ENCODE measurements around the gene TLL1.

Gene TLL1
- total RNA-seq, result 0 to 0.09 (median 0) reads per million in 3 donors

GRCh38 chr4:165872461-165873297 is at the start of gene TLL1:
Gene TLL1, plus strand, starts transcription at chr4:165873237. Its CDS starts 668 bp downstream, at chr4:165873905.
- Histone ChIP-seq H3K4me3 (ENCODE audit: insufficient read depth, low read depth, low read length, poor library complexity, severe bottlenecking) (no peak within 1 kb of the TSS), H3K4me1 (ENCODE audit: control insufficient read depth, insufficient read depth, low read length, poor library complexity, severe bottlenecking) (no peaks in the 10 kb centered on the region), H3K36me3 (ENCODE audit: control insufficient read depth, insufficient read depth, low read length) (no peaks in the 10 kb centered on the region), H3K27me3 (replicated peaks; ENCODE audit: control insufficient read depth, insufficient read depth, low read length, poor library complexity, severe bottlenecking) (peaks cover 5% of the 10 kb centered on the region), H3K9me3 (ENCODE audit: control insufficient read depth, low read length) (no peaks in the 10 kb centered on the region), H3K27ac (ENCODE audit: insufficient read depth, low read length, poor library complexity, severe bottlenecking) (no peak within 1 kb of the TSS)
- DNase-seq, result no peak

GRCh38 chr4:165826166-165826565 is 46.9 kb upstream of the TLL1 start:
- H3K4me3 ChIP-seq (ENCODE audit: insufficient read depth, low read depth, low read length, poor library complexity, severe bottlenecking), result no peak overlapping the region
- no peaks in the 10 kb centered on the region for H3K27me3 ChIP-seq (replicated peaks; ENCODE audit: control insufficient read depth, insufficient read depth, low read length, poor library complexity, severe bottlenecking)
- H3K9me3 ChIP-seq (ENCODE audit: control insufficient read depth, low read length), result no peaks in the 10 kb centered on the region
- H3K4me1 ChIP-seq (ENCODE audit: control insufficient read depth, insufficient read depth, low read length, poor library complexity, severe bottlenecking), result no peaks in the 10 kb centered on the region
- H3K36me3 ChIP-seq (ENCODE audit: control insufficient read depth, insufficient read depth, low read length), result no peaks in the 10 kb centered on the region
- no peak overlapping the region for H3K27ac ChIP-seq (ENCODE audit: insufficient read depth, low read length, poor library complexity, severe bottlenecking)
- DNase-seq, result no peak

DNA sequence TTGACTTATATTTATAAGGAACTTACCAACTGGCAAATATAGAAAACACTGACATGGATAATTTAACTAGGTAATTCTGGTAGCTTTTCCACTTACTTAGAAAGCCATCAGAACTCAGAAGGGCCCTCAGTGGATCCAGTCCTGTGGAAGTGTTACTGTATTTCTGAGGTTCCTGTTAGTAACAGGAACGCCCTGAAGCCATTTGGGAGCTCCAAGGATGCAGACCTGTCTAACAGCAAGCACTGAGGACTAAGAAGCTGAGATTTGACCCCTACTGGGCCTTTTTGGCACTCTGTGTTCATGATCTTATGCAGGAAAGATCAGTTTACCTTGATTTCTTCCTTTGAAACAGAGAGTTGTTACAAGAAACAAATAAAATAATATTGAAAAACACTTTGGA is 46.0 kb upstream of the TLL1 start:
- no peaks in the 10 kb centered on the region for H3K9me3 ChIP-seq (ENCODE audit: control insufficient read depth, low read length)
- H3K27me3 ChIP-seq (replicated peaks; ENCODE audit: control insufficient read depth, insufficient read depth, low read length, poor library complexity, severe bottlenecking), result no peaks in the 10 kb centered on the region
- no peak overlapping the region for H3K4me3 ChIP-seq (ENCODE audit: insufficient read depth, low read depth, low read length, poor library complexity, severe bottlenecking)
- H3K36me3 ChIP-seq (ENCODE audit: control insufficient read depth, insufficient read depth, low read length), result no peaks in the 10 kb centered on the region
- H3K27ac ChIP-seq (ENCODE audit: insufficient read depth, low read length, poor library complexity, severe bottlenecking), result no peak overlapping the region
- H3K4me1 ChIP-seq (ENCODE audit: control insufficient read depth, insufficient read depth, low read length, poor library complexity, severe bottlenecking), result no peaks in the 10 kb centered on the region
- DNase-seq, result no peak

- DNase-seq, result no peak
- Histone ChIP-seq H3K36me3 (ENCODE audit: control insufficient read depth, insufficient read depth, low read length) (no peaks in the 10 kb centered on the region), H3K27ac (ENCODE audit: insufficient read depth, low read length, poor library complexity, severe bottlenecking) (no peak overlapping the region), H3K4me1 (ENCODE audit: control insufficient read depth, insufficient read depth, low read length, poor library complexity, severe bottlenecking) (no peaks in the 10 kb centered on the region), H3K4me3 (ENCODE audit: insufficient read depth, low read depth, low read length, poor library complexity, severe bottlenecking) (no peak overlapping the region), H3K27me3 (replicated peaks; ENCODE audit: control insufficient read depth, insufficient read depth, low read length, poor library complexity, severe bottlenecking) (no peaks in the 10 kb centered on the region), H3K9me3 (ENCODE audit: control insufficient read depth, low read length) (no peaks in the 10 kb centered on the region)
These were observed 44.1 kb upstream of the TLL1 start for GRCh38 chr4:165828928-165829327.

- Histone ChIP-seq H3K36me3 (ENCODE audit: control insufficient read depth, insufficient read depth, low read length) (no peaks in the 10 kb centered on the region), H3K4me3 (ENCODE audit: insufficient read depth, low read depth, low read length, poor library complexity, severe bottlenecking) (no peak overlapping the region), H3K4me1 (ENCODE audit: control insufficient read depth, insufficient read depth, low read length, poor library complexity, severe bottlenecking) (no peaks in the 10 kb centered on the region), H3K27me3 (replicated peaks; ENCODE audit: control insufficient read depth, insufficient read depth, low read length, poor library complexity, severe bottlenecking) (no peaks in the 10 kb centered on the region), H3K9me3 (ENCODE audit: control insufficient read depth, low read length) (no peaks in the 10 kb centered on the region), H3K27ac (ENCODE audit: insufficient read depth, low read length, poor library complexity, severe bottlenecking) (no peak overlapping the region)
- no peak for DNase-seq
These were observed 38.9 kb upstream of the TLL1 start for GRCh38 chr4:165834116-165834515.

- Histone ChIP-seq H3K4me1 (ENCODE audit: control insufficient read depth, insufficient read depth, low read length, poor library complexity, severe bottlenecking) (no peaks in the 10 kb centered on the region), H3K9me3 (ENCODE audit: control insufficient read depth, low read length) (no peaks in the 10 kb centered on the region), H3K36me3 (ENCODE audit: control insufficient read depth, insufficient read depth, low read length) (no peaks in the 10 kb centered on the region)
These were observed 34.5 kb upstream of the TLL1 start for GRCh38 chr4:165838575-165838974.

GRCh38 chr4:165839615-165840333 is 33.3 kb upstream of the TLL1 start:
- Histone ChIP-seq H3K36me3 (ENCODE audit: control insufficient read depth, insufficient read depth, low read length) (no peaks in the 10 kb centered on the region), H3K27me3 (replicated peaks; ENCODE audit: control insufficient read depth, insufficient read depth, low read length, poor library complexity, severe bottlenecking) (no peaks in the 10 kb centered on the region), H3K4me1 (ENCODE audit: control insufficient read depth, insufficient read depth, low read length, poor library complexity, severe bottlenecking) (no peaks in the 10 kb centered on the region), H3K27ac (ENCODE audit: insufficient read depth, low read length, poor library complexity, severe bottlenecking) (no peak overlapping the region), H3K4me3 (ENCODE audit: insufficient read depth, low read depth, low read length, poor library complexity, severe bottlenecking) (no peak overlapping the region), H3K9me3 (ENCODE audit: control insufficient read depth, low read length) (no peaks in the 10 kb centered on the region)
- no peak for DNase-seq

More at GRCh38 chr4:165838575-165838974, 34.5 kb upstream of the TLL1 start:
- DNase-seq, result no peak
- Histone ChIP-seq H3K27me3 (replicated peaks; ENCODE audit: control insufficient read depth, insufficient read depth, low read length, poor library complexity, severe bottlenecking) (no peaks in the 10 kb centered on the region), H3K4me3 (ENCODE audit: insufficient read depth, low read depth, low read length, poor library complexity, severe bottlenecking) (no peak overlapping the region), H3K27ac (ENCODE audit: insufficient read depth, low read length, poor library complexity, severe bottlenecking) (no peak overlapping the region)

DNA sequence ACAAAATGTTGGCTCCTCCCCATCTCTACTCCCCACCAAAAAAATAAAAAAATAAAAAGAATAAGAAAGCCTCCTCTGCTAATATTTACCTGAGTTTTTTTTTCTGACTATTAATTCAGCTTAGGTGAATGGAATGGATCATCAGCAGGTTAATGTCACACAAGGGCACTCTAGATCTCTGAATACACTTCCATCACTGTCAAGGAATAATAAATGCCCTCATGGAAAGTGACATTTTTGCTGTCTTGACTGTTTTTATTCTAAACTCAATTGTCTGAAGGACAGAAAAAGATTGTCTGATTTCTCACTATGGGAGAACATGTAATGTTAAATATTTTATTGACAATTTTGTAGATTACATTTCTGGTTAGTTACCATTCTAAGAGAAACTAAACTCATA is 30.4 kb upstream of the TLL1 start:
- Histone ChIP-seq H3K36me3 (ENCODE audit: control insufficient read depth, insufficient read depth, low read length) (no peaks in the 10 kb centered on the region), H3K27ac (ENCODE audit: insufficient read depth, low read length, poor library complexity, severe bottlenecking) (no peak overlapping the region), H3K4me1 (ENCODE audit: control insufficient read depth, insufficient read depth, low read length, poor library complexity, severe bottlenecking) (no peaks in the 10 kb centered on the region), H3K9me3 (ENCODE audit: control insufficient read depth, low read length) (no peaks in the 10 kb centered on the region), H3K4me3 (ENCODE audit: insufficient read depth, low read depth, low read length, poor library complexity, severe bottlenecking) (no peak overlapping the region), H3K27me3 (replicated peaks; ENCODE audit: control insufficient read depth, insufficient read depth, low read length, poor library complexity, severe bottlenecking) (no peaks in the 10 kb centered on the region)
- DNase-seq, result no peak

DNA sequence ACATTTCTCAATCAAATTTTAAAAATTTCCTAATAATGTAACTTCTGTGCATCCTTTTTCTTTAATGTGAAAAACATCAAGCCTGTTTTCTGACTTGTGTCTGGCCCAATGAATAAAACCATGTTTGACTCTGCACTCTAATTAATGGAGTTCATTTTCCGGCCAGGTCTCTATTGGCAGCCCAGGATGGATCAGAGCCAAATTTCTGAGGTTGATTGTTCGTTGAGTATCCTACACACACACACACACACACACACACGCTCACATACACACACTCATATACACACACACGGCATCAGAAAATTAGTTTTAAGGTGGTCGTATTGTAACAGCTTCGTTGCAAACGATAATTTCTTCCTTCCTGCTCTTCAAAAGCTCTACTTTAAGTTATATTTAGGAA is 28.9 kb upstream of the TLL1 start:
- DNase-seq, result no peak
- Histone ChIP-seq H3K27me3 (replicated peaks; ENCODE audit: control insufficient read depth, insufficient read depth, low read length, poor library complexity, severe bottlenecking) (no peaks in the 10 kb centered on the region), H3K9me3 (ENCODE audit: control insufficient read depth, low read length) (no peaks in the 10 kb centered on the region), H3K4me1 (ENCODE audit: control insufficient read depth, insufficient read depth, low read length, poor library complexity, severe bottlenecking) (no peaks in the 10 kb centered on the region), H3K27ac (ENCODE audit: insufficient read depth, low read length, poor library complexity, severe bottlenecking) (no peak overlapping the region), H3K36me3 (ENCODE audit: control insufficient read depth, insufficient read depth, low read length) (no peaks in the 10 kb centered on the region), H3K4me3 (ENCODE audit: insufficient read depth, low read depth, low read length, poor library complexity, severe bottlenecking) (no peak overlapping the region)

DNA sequence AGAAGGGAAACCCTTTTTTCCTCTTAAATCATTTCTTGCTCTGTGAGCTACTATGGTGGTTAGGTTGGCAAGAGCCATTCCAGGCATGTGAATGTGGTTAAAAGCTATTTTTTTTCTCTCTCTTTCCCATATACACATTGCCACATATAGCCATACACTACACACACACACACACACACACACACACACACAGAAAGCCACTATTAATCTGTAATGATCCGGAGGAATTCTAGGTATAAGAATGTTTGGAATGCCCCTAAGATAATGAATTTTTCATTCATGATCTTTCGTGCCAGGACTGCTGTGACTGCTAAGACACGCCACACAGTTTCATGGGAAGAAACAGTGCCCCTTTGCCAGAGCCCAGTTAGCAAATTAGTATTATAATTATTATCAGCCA is 21.8 kb upstream of the TLL1 start:
- H3K27ac ChIP-seq (ENCODE audit: insufficient read depth, low read length, poor library complexity, severe bottlenecking), result no peak overlapping the region
- no peaks in the 10 kb centered on the region for H3K4me1 ChIP-seq (ENCODE audit: control insufficient read depth, insufficient read depth, low read length, poor library complexity, severe bottlenecking)
- DNase-seq, result no peak
- H3K27me3 ChIP-seq (replicated peaks; ENCODE audit: control insufficient read depth, insufficient read depth, low read length, poor library complexity, severe bottlenecking), result no peaks in the 10 kb centered on the region
- no peaks in the 10 kb centered on the region for H3K9me3 ChIP-seq (ENCODE audit: control insufficient read depth, low read length)
- H3K36me3 ChIP-seq (ENCODE audit: control insufficient read depth, insufficient read depth, low read length), result no peaks in the 10 kb centered on the region
- no peak overlapping the region for H3K4me3 ChIP-seq (ENCODE audit: insufficient read depth, low read depth, low read length, poor library complexity, severe bottlenecking)

All from effector memory CD4-positive, alpha-beta T cell (primary cell).